Pons (tissue), 1 donor: ENCODE measurements around the gene P4HA1.

Source experiments
- DNase-seq: peaks from one replicate; pipeline ENCODE4 v3.0.0-alpha.2; 2016; ENCODE audit warnings: low spot score

Gene P4HA1

GRCh38 chr10:72979709-72980108 lies 117.0 kb downstream of the P4HA1 start:
- DNase-seq = no peak

- DNase-seq = no peak
Measured at GRCh38 chr10:72976886-72977285, 119.8 kb downstream of the P4HA1 start.
